T-cell (primary cell): ENCODE results near the gene ADAMTS12. TPM values are rescaled to one million over a fixed set of nuclear protein-coding genes. Genes with fewer than 3 reads are reported as not detected.

Experiments used
- ATAC-seq, 4 experiments: fragments of 200-7000 bp in 3 of 4; fragments of 150-1000 bp in 1 of 4; cut with Tn5 transposase; replicated peaks in 1 of 4; 1 replicate in 3 of 4; 2 replicates in 1 of 4; pipeline ENCODE4 v1.10.0; 2021; ENCODE audit warnings: moderate library complexity in 3 of 4, mild to moderate bottlenecking in 2 of 4, moderate number of reproducible peaks in 1 of 4
- CTCF ChIA-PET, 2 donors: fragments of 300-600 bp; sonication (Branson Sonifier 250); formaldehyde crosslinking; loops; one replicate each; lab custom pipeline; 2022; ENCODE audit warnings: antibody characterized with exemption in 2 of 2; lab: Charles Lee
- POLR2A ChIA-PET, 2 donors: fragments of 300-600 bp; sonication (Branson Sonifier 250); formaldehyde crosslinking; loops; one replicate each; lab custom pipeline; 2022; ENCODE audit warnings: antibody characterized with exemption in 2 of 2; lab: Charles Lee
- DNase-seq, 35 experiments: peaks; one replicate each; pipeline versions ENCODE4 v3.0.0 to v3.0.0-alpha.2; 2013 to 2023
- H3K27ac ChIP-seq: one replicate; pipeline ENCODE4 v1.5.1; 2013; ENCODE audit warnings: low read length
- H3K27me3 ChIP-seq, 2 experiments: replicated peaks in 1 of 2; 1 replicate in 1 of 2; 2 replicates in 1 of 2; pipeline versions ENCODE4 v1.6.1 to v1.7.0; 2013; ENCODE audit warnings: low read length in 1 of 2, mixed read lengths in 1 of 2; ENCODE audit not compliant: control insufficient read depth in 2 of 2, insufficient read depth in 2 of 2; ENCODE audit errors: extremely low read depth in 1 of 2
- H3K36me3 ChIP-seq, 2 donors: 1 replicate in 1 of 2; 2 replicates in 1 of 2; pipeline versions ENCODE4 v1.6.1 to v1.7.0; 2013; ENCODE audit warnings: low read length in 1 of 2; ENCODE audit not compliant: control insufficient read depth in 2 of 2, insufficient read depth in 1 of 2; ENCODE audit errors: extremely low read depth in 1 of 2
- H3K4me1 ChIP-seq, 2 experiments: 1 replicate in 1 of 2; 2 replicates in 1 of 2; pipeline versions ENCODE4 v1.6.1 to v1.7.0; 2013; ENCODE audit warnings: low read length in 2 of 2, mixed read lengths in 1 of 2; ENCODE audit not compliant: insufficient read depth in 2 of 2, control insufficient read depth in 1 of 2; ENCODE audit errors: extremely low read depth in 1 of 2
- H3K4me3 ChIP-seq, 2 donors: 1 replicate in 1 of 2; 2 replicates in 1 of 2; pipeline versions ENCODE4 v1.5.1 to v1.7.0; 2013; ENCODE audit warnings: mild to moderate bottlenecking in 2 of 2, low read length in 1 of 2, moderate library complexity in 1 of 2; ENCODE audit not compliant: control insufficient read depth in 1 of 2; ENCODE audit errors: extremely low read depth in 1 of 2
- H3K9me3 ChIP-seq: 2 replicates; pipeline ENCODE4 v1.7.0; 2013
- H3K27ac Mint-ChIP-seq, 2 donors: one replicate each; pipeline ENCODE4 v1.8.0; 2020 to 2021; ENCODE audit warnings: mild to moderate bottlenecking in 2 of 2, mixed read lengths in 2 of 2
- H3K27me3 Mint-ChIP-seq, 2 donors: one replicate each; pipeline ENCODE4 v1.8.0; 2021 to 2022; ENCODE audit warnings: mixed read lengths in 2 of 2
- H3K36me3 Mint-ChIP-seq: one replicate; pipeline ENCODE4 v1.8.0; 2021; ENCODE audit warnings: mixed read lengths
- H3K4me1 Mint-ChIP-seq, 3 donors: one replicate each; pipeline ENCODE4 v1.8.0; 2020 to 2022; ENCODE audit warnings: mixed read lengths in 3 of 3, mild to moderate bottlenecking in 1 of 3
- H3K4me3 Mint-ChIP-seq, 3 donors: one replicate each; pipeline ENCODE4 v1.8.0; 2020 to 2022; ENCODE audit warnings: mild to moderate bottlenecking in 3 of 3, mixed read lengths in 3 of 3, moderate library complexity in 3 of 3
- H3K9me3 Mint-ChIP-seq, 3 donors: one replicate each; pipeline ENCODE4 v1.8.0; 2020 to 2022; ENCODE audit warnings: mixed read lengths in 3 of 3
- WGBS: methylation state at CpG from one replicate; pipeline ENCODE4 v1.1.5; 2013; ENCODE audit warnings: missing lambda C conversion rate; ENCODE audit not compliant: insufficient coverage; 5-methylcytosine and 5-hydroxymethylcytosine counted together
- total RNA-seq, 35 experiments: library from RNA in 6 of 35; stranded (reverse) in 6 of 35; fragments of 120-200 nt in 1 of 35; gene quantifications; one replicate each; pipeline versions ENCODE4 v1.2.1 to v1.2.4 and lab custom pipeline; 2013 to 2026

The ADAMTS12 gene
- total RNA-seq, 5 donors from 2014 or later (not counting 1 experiment from before 2014, with no cell fraction given): 0.03 TPM; not detected in 4

DNA sequence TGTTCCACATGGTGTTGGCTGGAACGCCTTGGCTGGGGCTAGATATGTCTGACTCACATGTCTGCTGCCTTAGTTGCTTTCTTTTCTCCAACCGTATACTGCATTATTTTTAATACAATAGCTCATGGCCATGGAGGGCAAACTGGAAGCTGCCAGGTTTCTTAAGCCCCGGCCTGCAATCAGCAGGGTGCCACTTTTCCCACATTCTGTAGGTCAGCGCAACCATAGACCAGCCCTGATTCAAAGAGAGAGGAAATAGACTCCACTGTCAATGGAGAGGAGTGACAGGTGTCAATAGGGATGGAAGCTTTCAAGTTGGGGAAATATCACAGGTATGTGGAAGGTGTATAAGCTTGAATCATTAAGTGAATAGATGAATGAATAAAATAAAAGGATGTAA lies 390.5 kb downstream of the ADAMTS12 start:
- no peak overlapping the region for H3K27ac ChIP-seq
- POLR2A ChIA-PET: no interaction called here
- H3K27me3 ChIP-seq: peaks cover 0 to 9% of the 10 kb centered on the region in 2 experiments
- no peaks in the 10 kb centered on the region for H3K4me1 ChIP-seq
- H3K4me1 Mint-ChIP-seq: no peaks in the 10 kb centered on the region
- no peak overlapping the region for H3K27ac Mint-ChIP-seq
- DNase-seq: no peak
- H3K36me3 Mint-ChIP-seq: no peaks in the 10 kb centered on the region
- H3K9me3 Mint-ChIP-seq: no peaks in the 10 kb centered on the region
- CTCF ChIA-PET: no interaction called here
- ATAC-seq: no peak
- 75% methylated on average over 2 of the region's 4 CpGs for WGBS
- H3K36me3 ChIP-seq: no peaks in the 10 kb centered on the region
- no peak overlapping the region for H3K4me3 ChIP-seq
- no peak overlapping the region for H3K4me3 Mint-ChIP-seq
- H3K27me3 Mint-ChIP-seq: no peaks in the 10 kb centered on the region
- no peaks in the 10 kb centered on the region for H3K9me3 ChIP-seq

DNA sequence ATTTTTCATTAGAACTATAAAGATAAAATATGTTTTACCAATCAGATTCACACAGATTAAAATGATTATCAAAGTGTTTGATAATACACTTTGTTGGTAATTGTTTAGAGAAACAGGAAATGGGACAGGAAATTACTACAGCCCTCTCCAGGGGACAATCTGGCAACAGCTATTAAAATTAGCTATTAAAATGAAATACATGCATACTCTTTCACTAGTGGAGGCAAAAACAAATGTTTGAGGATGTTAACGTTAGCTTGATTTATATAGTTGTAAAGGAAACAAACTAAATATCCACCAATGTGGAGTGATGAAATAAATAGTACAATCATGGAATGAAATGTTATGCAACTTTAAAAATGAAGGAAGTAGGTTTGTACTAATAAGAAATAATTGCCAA lies 397.3 kb downstream of the ADAMTS12 start:
- Histone ChIP-seq H3K27ac (no peak overlapping the region), H3K9me3 (no peaks in the 10 kb centered on the region), H3K4me1 (no peaks in the 10 kb centered on the region), H3K36me3 (no peaks in the 10 kb centered on the region), H3K27me3 (no peaks in the 10 kb centered on the region), H3K4me3 (no peak overlapping the region)
- no peak for DNase-seq
- ChIA-PET POLR2A (interaction anchor here in 1 of 2 donors (0.6 kb wide), 1 partner anchor 93 kb away, joined by 3 read pairs; no protein-coding TSS in a partner anchor), CTCF (no interaction called here)
- WGBS: no CpG with 5 or more reads among the region's 1 CpG
- Mint-ChIP-seq H3K27ac (no peak overlapping the region), H3K9me3 (no peaks in the 10 kb centered on the region), H3K4me3 (no peak overlapping the region), H3K27me3 (no peaks in the 10 kb centered on the region), H3K36me3 (no peaks in the 10 kb centered on the region), H3K4me1 (peaks cover 0 to 4% (median 0%) of the 10 kb centered on the region in 3 donors)
- no peak for ATAC-seq

DNA sequence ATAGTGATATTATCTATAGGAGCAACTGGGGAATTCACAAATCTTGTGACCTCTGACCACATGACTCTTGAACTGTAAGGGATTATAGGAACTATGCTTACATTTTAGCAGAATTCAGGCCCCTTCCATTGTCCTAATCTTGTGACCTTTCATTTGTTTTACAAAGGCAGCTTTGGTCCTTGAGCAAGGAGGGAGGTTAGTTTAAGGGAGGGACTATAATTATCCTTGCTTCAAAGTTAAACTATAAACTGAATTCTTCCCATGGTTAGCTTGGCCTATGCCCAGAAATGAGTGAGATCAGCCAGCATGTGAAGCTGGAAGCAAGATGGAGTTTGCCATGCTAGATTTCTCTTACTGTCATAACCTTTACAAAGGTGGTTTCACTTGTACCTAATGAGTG lies 399.8 kb downstream of the ADAMTS12 start:
- POLR2A ChIA-PET: no interaction called here
- no peaks in the 10 kb centered on the region for H3K27me3 Mint-ChIP-seq
- CTCF ChIA-PET: no interaction called here
- no peaks in the 10 kb centered on the region for H3K36me3 Mint-ChIP-seq
- H3K9me3 ChIP-seq: no peaks in the 10 kb centered on the region
- H3K27me3 ChIP-seq: peaks cover 0 to 3% of the 10 kb centered on the region in 2 experiments
- no peak overlapping the region for H3K27ac ChIP-seq
- H3K4me1 ChIP-seq: no peaks in the 10 kb centered on the region
- no peaks in the 10 kb centered on the region for H3K9me3 Mint-ChIP-seq
- no peak overlapping the region for H3K4me3 Mint-ChIP-seq
- no peak for DNase-seq
- no peak for ATAC-seq
- H3K4me3 ChIP-seq: no peak overlapping the region
- peaks cover 0 to 4% (median 0%) of the 10 kb centered on the region in 3 donors for H3K4me1 Mint-ChIP-seq
- H3K36me3 ChIP-seq: no peaks in the 10 kb centered on the region
- H3K27ac Mint-ChIP-seq: no peak overlapping the region

DNA sequence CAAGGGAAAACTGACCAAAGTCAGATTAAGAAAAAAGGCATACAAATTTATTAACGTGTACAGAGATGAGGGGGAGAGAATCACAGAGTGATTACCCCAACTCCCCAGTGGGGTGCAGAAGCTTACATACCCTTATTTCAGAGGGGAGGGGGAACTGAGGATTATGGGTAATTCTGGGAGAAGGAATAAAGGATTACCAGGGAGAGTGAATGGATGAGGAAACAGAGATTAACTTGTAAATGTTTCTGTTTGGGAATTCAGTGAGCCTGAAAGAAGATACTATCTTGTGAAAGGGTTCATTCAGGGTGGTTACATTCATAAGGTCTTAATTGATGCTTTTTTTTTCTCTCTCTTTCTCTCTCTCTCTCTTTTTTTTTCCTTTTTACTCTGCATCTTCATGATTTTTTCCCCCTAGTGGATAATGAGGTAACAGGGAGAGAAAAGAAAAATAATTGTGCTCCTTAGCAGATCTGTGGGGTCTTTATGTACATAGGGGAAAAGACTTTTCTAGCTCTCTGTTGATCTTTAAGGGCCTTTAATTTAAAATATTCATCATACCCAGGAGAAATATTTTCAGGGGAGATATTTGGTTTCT lies 401.6 kb downstream of the ADAMTS12 start:
- Mint-ChIP-seq H3K36me3 (no peaks in the 10 kb centered on the region), H3K4me1 (peaks cover 0 to 4% (median 0%) of the 10 kb centered on the region in 3 donors), H3K27me3 (no peaks in the 10 kb centered on the region), H3K27ac (no peak overlapping the region), H3K9me3 (no peaks in the 10 kb centered on the region), H3K4me3 (no peak overlapping the region)
- Histone ChIP-seq H3K27me3 (peaks cover 0 to 3% of the 10 kb centered on the region in 2 experiments), H3K9me3 (no peaks in the 10 kb centered on the region), H3K4me3 (no peak overlapping the region), H3K27ac (no peak overlapping the region), H3K36me3 (no peaks in the 10 kb centered on the region), H3K4me1 (no peaks in the 10 kb centered on the region)
- DNase-seq: no peak
- ATAC-seq: no peak
- POLR2A ChIA-PET: no interaction called here
- no CpG with 5 or more reads among the region's 1 CpG for WGBS
- CTCF ChIA-PET: no interaction called here

- H3K4me1 Mint-ChIP-seq: peaks cover 0 to 4% (median 0%) of the 10 kb centered on the region in 3 donors
- H3K27me3 ChIP-seq: peaks cover 0 to 3% of the 10 kb centered on the region in 2 experiments
- ChIA-PET POLR2A (interaction anchor here in 1 of 2 donors (1.1 kb wide), 1 partner anchor 10 kb away, joined by 3 read pairs; no protein-coding TSS in a partner anchor), CTCF (no interaction called here)
- WGBS: 100% methylated on average over 3 of the region's 6 CpGs
- H3K36me3 Mint-ChIP-seq: no peaks in the 10 kb centered on the region
- no peak for DNase-seq
- H3K27ac Mint-ChIP-seq: no peak overlapping the region
- no peak overlapping the region for H3K4me3 ChIP-seq
- H3K27me3 Mint-ChIP-seq: no peaks in the 10 kb centered on the region
- H3K9me3 Mint-ChIP-seq: no peaks in the 10 kb centered on the region
- H3K4me1 ChIP-seq: no peaks in the 10 kb centered on the region
- no peaks in the 10 kb centered on the region for H3K9me3 ChIP-seq
- ATAC-seq: no peak
- H3K27ac ChIP-seq: no peak overlapping the region
- no peaks in the 10 kb centered on the region for H3K36me3 ChIP-seq
- H3K4me3 Mint-ChIP-seq: no peak overlapping the region
Measured at GRCh38 chr5:33489481-33490067, 402.2 kb downstream of the ADAMTS12 start.

DNA sequence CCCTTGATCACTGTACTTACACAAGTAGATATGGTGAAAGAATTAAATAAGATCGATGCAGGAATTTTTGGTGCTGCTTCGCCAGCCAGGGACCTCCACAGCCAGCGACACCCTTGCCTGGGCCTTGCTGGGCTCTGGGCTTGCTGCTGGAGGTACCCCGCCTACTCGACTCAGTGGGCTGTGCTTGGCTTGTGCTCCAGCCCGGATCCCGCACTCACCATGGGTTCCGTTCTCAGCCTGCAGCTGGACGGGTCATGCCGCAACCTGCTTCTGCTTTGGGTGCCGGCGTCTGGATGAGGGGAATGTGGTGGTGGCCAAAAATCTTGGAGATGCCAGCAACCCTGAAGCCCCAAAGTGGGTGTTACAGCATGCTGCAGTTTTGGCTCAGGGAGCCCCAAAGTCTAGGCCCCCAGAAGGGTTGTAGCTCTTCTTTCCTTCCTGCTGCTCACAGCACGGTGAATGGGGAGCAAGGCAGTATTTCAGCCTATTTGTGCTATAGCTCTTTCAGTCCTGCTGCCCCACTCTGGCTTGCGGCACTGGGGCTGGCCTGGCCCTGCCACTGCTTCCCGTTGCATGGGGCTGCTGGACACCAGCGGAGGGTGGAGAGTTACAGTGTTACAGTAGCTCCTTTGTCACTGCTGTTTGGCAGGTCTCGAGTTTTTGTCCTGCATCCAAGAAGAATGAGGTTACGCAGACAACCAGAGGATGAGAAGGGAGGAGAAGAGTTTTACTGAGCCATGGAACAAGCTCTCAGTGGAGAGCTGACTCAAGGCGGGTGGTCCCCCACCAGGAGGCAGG lies 403.0 kb downstream of the ADAMTS12 start:
- Histone ChIP-seq H3K9me3 (no peaks in the 10 kb centered on the region), H3K27me3 (peaks cover 0 to 3% of the 10 kb centered on the region in 2 experiments), H3K27ac (no peak overlapping the region), H3K36me3 (no peaks in the 10 kb centered on the region), H3K4me1 (no peaks in the 10 kb centered on the region), H3K4me3 (no peak overlapping the region)
- no peak overlapping the region for H3K4me3 Mint-ChIP-seq
- H3K9me3 Mint-ChIP-seq: no peaks in the 10 kb centered on the region
- no peaks in the 10 kb centered on the region for H3K36me3 Mint-ChIP-seq
- H3K27me3 Mint-ChIP-seq: no peaks in the 10 kb centered on the region
- DNase-seq: no peak
- ChIA-PET POLR2A (interaction anchor here in 1 of 2 donors (1.1 kb wide), 1 partner anchor 11 kb away, joined by 3 read pairs; no protein-coding TSS in a partner anchor), CTCF (interaction anchor here in 1 of 2 donors (0.6 to 0.8 kb wide), 2 partner anchors 33 to 451 kb away, joined by 3 to 4 read pairs; no protein-coding TSS in a partner anchor)
- no peak for ATAC-seq
- H3K4me1 Mint-ChIP-seq: no peaks in the 10 kb centered on the region
- 96% methylated on average over 17 of the region's 19 CpGs for WGBS
- no peak overlapping the region for H3K27ac Mint-ChIP-seq
